Stimulated activated CD8-positive, alpha-beta memory T cell treated with anti-CD3 and anti-CD28 coated beads, Interleukin-7, amount 100 ng/mL, for 4 hours (primary cell): ENCODE results near the gene ATG9B.

Experiments
- DNase-seq, 2 donors: peaks; one replicate each; pipeline ENCODE4 v3.0.0-alpha.2; 2020; ENCODE audit warnings: low read depth in 2 of 2

Gene ATG9B, protein sequence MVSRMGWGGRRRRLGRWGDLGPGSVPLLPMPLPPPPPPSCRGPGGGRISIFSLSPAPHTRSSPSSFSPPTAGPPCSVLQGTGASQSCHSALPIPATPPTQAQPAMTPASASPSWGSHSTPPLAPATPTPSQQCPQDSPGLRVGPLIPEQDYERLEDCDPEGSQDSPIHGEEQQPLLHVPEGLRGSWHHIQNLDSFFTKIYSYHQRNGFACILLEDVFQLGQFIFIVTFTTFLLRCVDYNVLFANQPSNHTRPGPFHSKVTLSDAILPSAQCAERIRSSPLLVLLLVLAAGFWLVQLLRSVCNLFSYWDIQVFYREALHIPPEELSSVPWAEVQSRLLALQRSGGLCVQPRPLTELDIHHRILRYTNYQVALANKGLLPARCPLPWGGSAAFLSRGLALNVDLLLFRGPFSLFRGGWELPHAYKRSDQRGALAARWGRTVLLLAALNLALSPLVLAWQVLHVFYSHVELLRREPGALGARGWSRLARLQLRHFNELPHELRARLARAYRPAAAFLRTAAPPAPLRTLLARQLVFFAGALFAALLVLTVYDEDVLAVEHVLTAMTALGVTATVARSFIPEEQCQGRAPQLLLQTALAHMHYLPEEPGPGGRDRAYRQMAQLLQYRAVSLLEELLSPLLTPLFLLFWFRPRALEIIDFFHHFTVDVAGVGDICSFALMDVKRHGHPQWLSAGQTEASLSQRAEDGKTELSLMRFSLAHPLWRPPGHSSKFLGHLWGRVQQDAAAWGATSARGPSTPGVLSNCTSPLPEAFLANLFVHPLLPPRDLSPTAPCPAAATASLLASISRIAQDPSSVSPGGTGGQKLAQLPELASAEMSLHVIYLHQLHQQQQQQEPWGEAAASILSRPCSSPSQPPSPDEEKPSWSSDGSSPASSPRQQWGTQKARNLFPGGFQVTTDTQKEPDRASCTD

DNA sequence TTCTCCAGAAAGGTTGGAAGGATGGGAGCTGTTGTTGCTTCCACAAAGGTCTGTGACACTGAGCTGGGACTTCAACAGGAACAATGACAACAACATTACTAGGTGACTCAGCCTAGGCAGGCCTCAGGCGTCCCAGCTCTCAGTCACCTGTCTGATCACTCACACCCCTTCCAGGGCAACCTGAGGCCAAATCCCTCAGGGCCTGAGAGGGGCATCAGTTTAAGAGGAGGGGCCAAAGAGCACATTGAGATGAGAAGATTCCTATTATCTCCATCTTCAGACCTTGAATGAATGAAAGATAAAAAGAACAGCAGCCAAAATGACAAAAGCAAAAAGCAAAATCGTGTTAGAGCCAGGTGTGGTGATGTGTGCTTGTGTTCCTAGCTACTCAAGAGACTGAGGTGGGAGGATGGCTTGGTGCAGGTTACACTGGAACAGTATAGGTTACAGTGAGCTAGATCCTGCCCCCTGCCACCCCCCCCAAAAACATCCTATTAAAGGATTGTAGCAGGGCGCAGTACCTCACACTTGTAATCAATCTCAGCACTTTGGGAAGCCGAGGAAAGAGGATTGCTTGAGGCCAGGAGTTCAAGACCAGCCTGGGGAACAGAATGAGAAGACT, at the start of gene ATG9B:
TSS of gene ATG9B (minus strand) at position 60 of the 622 bp plus-strand sequence. CDS start 71 bp downstream, outside the sequence.
- DNase-seq, result no peak

- no peak for DNase-seq
Measured at GRCh38 chr7:151073990-151074389, 49.7 kb upstream of the ATG9B start.

GRCh38 chr7:151071032-151071866, 47.0 kb upstream of the ATG9B start:
- no peak for DNase-seq

DNA sequence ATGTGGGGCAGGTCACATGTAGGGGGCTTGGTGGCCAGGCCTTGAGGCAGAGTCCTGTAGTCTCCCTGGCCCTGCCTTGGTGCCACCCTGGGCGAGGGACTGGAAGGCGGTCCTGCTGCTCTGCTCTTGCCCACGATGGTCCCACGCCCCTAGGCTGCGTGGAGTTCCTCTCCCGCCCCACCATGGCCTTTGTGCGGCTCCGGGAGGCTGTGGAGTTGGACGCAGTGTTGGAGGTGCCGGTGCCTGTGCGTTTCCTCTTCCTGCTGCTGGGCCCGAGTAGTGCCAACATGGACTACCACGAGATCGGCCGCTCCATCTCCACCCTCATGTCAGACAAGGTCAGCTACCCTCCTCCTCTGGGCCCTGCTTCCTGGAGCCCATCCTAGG, 46.3 kb upstream of the ATG9B start:
- DNase-seq, result no peak

GRCh38 chr7:151069841-151070573, 45.7 kb upstream of the ATG9B start:
- no peak for DNase-seq

- no peak for DNase-seq
Measured at GRCh38 chr7:151068069-151068773, 43.9 kb upstream of the ATG9B start.

DNA sequence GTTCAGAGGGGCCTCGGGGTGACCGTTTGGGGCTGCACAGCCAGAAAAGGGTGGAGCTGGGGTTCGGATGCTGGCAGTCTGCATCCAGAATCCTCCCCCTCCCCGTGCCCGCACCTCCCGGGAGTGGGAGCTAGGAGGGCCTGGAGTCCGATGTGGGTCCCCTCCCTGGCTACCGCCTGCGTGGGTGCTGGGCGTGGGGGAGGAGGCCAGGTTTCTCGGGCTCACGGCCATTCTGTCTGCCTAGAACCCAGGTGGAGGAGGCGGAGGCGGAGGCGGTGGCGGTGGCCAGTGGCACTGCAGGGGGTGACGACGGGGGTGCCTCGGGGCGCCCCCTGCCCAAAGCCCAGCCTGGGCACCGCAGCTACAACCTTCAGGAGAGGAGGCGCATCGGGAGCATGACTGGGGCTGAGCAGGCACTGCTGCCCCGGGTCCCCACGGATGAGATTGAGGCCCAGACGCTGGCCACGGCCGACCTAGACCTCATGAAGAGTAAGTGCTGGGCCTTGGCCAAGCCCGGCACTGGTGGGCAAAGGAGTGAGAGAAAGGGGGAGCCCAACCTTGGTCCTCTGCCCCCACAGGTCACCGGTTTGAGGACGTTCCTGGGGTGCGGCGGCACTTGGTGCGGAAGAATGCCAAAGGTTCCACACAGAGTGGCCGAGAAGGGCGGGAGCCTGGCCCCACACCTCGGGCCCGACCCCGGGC, 42.1 kb upstream of the ATG9B start:
- no peak for DNase-seq

DNA sequence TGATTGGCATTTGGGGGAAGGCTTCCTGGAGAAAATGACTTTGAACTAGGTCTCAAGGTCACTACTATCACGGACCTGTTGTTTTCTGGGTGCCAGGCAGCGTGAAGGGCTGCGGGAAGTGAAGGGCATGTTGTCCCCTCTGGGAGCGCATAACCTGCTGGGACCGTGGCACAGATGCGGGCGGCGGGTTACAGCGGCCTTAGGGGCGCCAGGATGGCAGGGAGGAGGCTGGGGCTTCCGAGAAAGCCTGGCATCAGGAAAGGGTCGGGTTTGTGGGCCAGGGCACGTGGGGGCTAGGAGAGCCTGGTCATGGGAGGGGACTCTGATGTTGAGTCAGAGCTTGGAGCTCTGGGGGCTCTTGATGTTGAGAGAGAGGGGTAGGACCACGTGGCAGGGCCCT, 41.2 kb upstream of the ATG9B start:
- DNase-seq, result no peak

DNA sequence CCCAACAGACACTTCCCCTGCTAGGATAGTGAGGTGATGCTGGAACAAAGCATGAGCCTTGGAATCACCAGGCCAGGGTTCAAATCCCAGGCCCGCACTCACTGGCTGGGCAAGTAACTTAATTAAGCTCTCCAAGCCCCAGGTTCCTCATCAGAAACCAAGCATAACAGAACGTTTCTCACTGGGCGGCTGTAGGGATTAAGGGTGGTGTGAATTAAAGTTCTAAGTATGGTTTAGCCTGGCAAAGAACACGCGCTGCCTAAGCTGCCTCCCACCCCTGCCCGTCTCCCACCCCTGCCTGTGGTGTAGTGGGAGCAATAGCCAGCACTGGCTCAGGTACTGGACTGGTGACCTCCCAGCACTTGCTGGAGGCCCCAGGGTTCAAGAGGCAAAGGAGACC, 40.7 kb upstream of the ATG9B start:
- no peak for DNase-seq

DNA sequence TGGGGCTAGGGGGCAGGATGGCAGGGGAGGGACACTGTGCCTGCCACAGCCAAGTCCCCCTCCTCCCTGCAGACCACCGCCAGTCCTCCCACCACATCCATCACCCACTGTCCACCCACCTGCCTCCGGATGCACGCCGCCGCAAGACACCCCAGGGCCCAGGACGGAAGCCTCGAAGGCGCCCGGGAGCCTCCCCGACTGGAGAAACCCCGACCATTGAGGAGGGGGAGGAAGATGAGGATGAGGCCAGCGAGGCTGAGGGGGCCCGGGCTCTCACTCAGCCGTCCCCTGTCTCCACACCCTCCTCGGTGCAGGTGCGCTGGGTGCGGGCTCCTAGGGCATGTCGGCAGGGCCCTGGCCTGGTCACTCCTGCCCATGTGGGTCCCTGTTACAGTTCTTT, 40.2 kb upstream of the ATG9B start:
- DNase-seq, result no peak

DNA sequence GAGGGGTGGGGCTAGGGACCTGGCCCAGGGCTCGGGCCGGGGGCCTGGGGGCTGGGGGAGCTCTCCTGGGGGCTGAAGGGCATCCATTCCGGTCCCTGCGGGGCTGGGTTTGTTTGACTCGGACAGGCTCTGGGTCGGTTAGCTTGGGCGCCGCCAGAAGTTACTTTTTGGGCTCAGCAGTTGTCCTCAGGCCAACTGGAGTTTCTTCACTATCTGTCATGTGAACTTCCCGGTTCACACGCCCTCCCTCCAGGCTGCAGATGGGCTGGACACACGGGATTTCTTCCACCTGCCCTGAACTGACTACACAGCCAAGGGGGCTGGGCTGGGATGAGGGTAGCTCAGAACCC, 38.9 kb upstream of the ATG9B start:
- no peak for DNase-seq

DNA sequence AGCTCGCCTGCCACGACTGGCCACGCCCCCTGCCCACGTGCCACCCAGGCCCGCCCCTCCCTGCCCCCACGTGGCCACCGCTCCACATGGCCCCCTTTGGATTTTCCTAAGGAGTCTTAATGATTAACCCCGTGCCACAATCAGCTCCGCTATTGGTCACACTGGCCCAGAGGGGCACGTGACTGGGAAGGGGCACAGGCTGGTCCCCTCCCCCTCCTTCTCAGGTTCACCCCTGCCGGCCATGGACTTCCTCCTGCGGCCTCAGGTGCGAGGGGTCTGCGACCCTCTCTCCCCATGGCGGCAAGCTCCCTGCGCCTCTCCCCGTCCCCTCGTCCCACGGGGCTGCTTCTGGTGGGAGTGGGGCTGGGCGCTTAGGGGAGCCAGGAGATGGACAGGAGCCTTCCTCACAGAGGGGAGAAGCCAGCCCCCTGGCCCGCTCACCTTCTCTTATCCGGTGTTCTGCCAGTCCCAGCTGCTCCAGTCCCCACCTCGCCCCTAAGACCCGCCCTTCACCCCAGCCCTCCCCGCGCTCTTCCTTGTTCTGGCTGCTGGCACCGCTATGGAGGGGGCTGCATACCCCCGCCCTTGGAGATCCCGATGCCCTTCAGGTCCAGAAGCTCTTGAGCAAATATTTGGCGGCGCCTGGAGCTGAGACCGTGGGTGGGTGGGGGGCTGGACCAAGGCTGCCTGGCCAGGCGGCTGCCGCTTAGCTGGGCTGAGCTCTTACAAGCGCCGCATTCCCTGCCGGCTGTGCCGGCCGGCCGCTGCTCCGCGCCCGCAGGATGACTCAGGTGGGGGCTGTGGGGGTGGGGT, 38.3 kb upstream of the ATG9B start:
- DNase-seq, result no peak

- no peak for DNase-seq
Measured at GRCh38 chr7:151062111-151062398, 37.8 kb upstream of the ATG9B start.

- DNase-seq, result no peak
Measured at GRCh38 chr7:151061213-151062110, 37.2 kb upstream of the ATG9B start.

- DNase-seq, result no peak
Measured at GRCh38 chr7:151060416-151061212, 36.3 kb upstream of the ATG9B start.

GRCh38 chr7:151060113-151060415, 35.8 kb upstream of the ATG9B start:
- no peak for DNase-seq
